Measurements from ENCODE around the gene ZNF608. TPM values are rescaled to one million over a fixed set of nuclear protein-coding genes. Genes with fewer than 3 reads are reported as not detected.

Gene ZNF608
- total RNA-seq, 1 experiment from 2014 or later: 5.6 TPM

DNA sequence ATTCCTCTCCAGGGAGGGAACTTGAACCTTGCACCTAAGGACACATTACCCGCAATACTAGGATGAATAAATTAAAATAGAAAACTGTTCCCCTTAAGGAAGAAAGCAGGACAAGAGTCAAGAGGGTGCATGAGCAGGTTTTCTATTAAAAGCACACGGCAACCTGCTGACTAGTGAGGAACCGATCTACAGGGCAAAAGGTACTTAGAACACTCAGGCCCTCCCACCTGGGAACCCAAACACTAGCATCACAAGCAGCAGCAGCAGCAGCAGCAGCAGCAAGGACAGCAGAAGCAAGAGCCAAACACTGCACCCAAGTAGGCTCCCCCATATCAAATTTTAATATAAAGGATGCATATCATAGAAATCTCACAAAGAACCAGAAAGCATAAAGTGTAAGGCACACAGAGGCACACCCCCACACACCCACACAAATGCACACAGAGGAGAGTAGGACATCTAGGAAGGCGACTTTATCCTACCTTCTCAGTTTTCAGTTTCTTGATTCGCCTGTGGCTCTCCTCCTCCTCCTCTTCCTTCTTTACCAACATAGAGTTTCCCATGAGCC lies 2.8 kb downstream of the ZNF608 start:
- intact Hi-C loops (cut with micrococcal nuclease): loop anchor here (5.0 to 10.0 kb wide), 2 partner anchors 146 to 789 kb away; no protein-coding TSS in a partner anchor
- Histone ChIP-seq H3K27ac (ENCODE audit: low read depth, low read length) (peak overlapping the region; percentile 79; the same call in 1 of the 2 replicates), H3K27me3 (ENCODE audit: insufficient read depth, low read length) (no peaks in the 10 kb centered on the region), H3K9me2 (ENCODE audit: insufficient read depth) (no peaks in the 10 kb centered on the region), H3K4me1 (ENCODE audit: control insufficient read depth in 1 of 2, insufficient read depth in 2 of 2, low read length in 2 of 2) (peaks cover 65 to 79% of the 10 kb centered on the region in 2 experiments), H3K79me2 (ENCODE audit: insufficient read depth, low read length) (no peaks in the 10 kb centered on the region), H4K20me1 (ENCODE audit: insufficient read depth) (no peaks in the 10 kb centered on the region), H3K9me3 (ENCODE audit: control insufficient read depth in 1 of 2, insufficient read depth in 1 of 2, low read depth in 1 of 2, low read length in 2 of 2) (no peaks in the 10 kb centered on the region), H3K4me3 (replicated peaks in 1 of 2; ENCODE audit: low read depth in 1 of 2, low read length in 2 of 2) (peak overlapping the region; percentile 24 to 44), H3K9ac (ENCODE audit: low read length) (peak overlapping the region; percentile 44), H2AFZ (ENCODE audit: low read depth, low read length, poor library complexity, severe bottlenecking) (no peak overlapping the region), H3K4me2 (ENCODE audit: low read length) (peak overlapping the region; percentile 76), H3K36me3 (ENCODE audit: control insufficient read depth in 1 of 2, insufficient read depth in 2 of 2, low read length in 2 of 2) (no peaks in the 10 kb centered on the region)
- ChIA-PET RAD21 (ENCODE audit: low non-redundant PET in 1 of 2, low total read pairs in 2 of 2, uncharacterized antibody in 2 of 2, unreplicated experiment in 2 of 2) (no interaction called here), CTCF (no interaction called here), POLR2A (no interaction called here)
- BruUV-seq (replicated peaks): no TSS peak
- no peak for DNase-seq (ENCODE audit: low read depth, low spot score)
- ATAC-seq: 0 out of 2 replicates have a peak, but pooled peaks have one; percentile 1
- TF ChIP-seq TCF7L2 (IDR thresholded peaks at IDR 0.05; ENCODE audit: borderline replicate concordance, extremely low read depth, insufficient read depth, insufficient read length): no peak
- no peak for TF ChIP-seq SRF (IDR thresholded peaks at IDR 0.05; ENCODE audit: low read depth)
- TF ChIP-seq SP1 (IDR thresholded peaks at IDR 0.05; ENCODE audit: low read depth): no peak; the same call in 1 of the 2 replicates
- no peak for TF ChIP-seq POLR2A (IDR thresholded peaks at IDR 0.05; ENCODE audit: borderline replicate concordance, extremely low read depth, insufficient read depth, insufficient read length)
- TF ChIP-seq JUND (IDR thresholded peaks at IDR 0.05): no peak
- TF ChIP-seq RAD21 (IDR thresholded peaks at IDR 0.05; ENCODE audit: low read depth): no peak
- TF ChIP-seq ZNF274 (IDR thresholded peaks at IDR 0.05; ENCODE audit: low read depth, low read length): no peak
- no peak for TF ChIP-seq YY1 (IDR thresholded peaks at IDR 0.05; ENCODE audit: extremely low read depth, insufficient replicate concordance, low read depth, low read length)
- no peak for TF ChIP-seq ELF1 (IDR thresholded peaks at IDR 0.05; ENCODE audit: borderline replicate concordance, low read depth)
- TF ChIP-seq FOSL1 (IDR thresholded peaks at IDR 0.05; ENCODE audit: low read depth): no peak
- TF ChIP-seq, protein P1, sequence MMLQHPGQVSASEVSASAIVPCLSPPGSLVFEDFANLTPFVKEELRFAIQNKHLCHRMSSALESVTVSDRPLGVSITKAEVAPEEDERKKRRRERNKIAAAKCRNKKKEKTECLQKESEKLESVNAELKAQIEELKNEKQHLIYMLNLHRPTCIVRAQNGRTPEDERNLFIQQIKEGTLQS (IDR thresholded peaks at IDR 0.05): no peak
- no peak for TF ChIP-seq EGR1 (IDR thresholded peaks at IDR 0.05; ENCODE audit: low read depth)
- TF ChIP-seq EZH2phosphoT487 (IDR thresholded peaks at IDR 0.05; ENCODE audit: borderline replicate concordance): no peak

All from HCT116 (cell line).